ENCODE data around the gene MFAP1. TPM values are rescaled to one million over a fixed set of nuclear protein-coding genes. Genes with fewer than 3 reads are reported as not detected.
"Not testable (repeated sequence)": the region's sequence is repeated elsewhere in the genome, so short reads cannot be mapped to it uniquely, and the experiment has no call there.

MFAP1 gene
- total RNA-seq, 1 donor from 2014 or later = 29.2 TPM

DNA sequence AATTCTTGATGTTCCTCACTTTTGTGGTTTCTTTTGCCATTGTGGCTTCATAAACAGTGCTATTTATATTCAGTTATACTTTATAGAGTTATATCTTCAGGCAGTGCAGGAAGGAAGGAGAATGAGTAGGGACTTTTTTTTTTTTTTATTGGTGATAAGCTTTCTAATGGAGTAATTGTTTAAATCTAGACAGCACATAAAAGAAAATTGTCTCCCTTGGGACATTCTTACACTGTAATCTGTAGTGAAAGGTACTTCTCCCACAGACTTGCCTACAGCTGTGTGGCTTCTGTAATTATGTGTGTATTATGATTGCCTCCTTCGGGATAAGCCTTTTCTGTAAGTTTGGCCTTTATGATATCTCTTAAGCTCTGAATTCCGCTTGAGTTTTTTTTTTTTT lies 43.9 kb upstream of the MFAP1 start:
- H3K36me3 Mint-ChIP-seq (ENCODE audit: unreplicated experiment) = no peaks in the 10 kb centered on the region
- no peak overlapping the region for H3K27ac Mint-ChIP-seq (ENCODE audit: unreplicated experiment)
- DNase-seq = no peak
- no peaks in the 10 kb centered on the region for H3K27me3 Mint-ChIP-seq (ENCODE audit: unreplicated experiment)
- H3K4me1 Mint-ChIP-seq (ENCODE audit: low read depth, unreplicated experiment) = no peaks in the 10 kb centered on the region
- H3K9me3 Mint-ChIP-seq (ENCODE audit: unreplicated experiment) = no peaks in the 10 kb centered on the region
- TF ChIP-seq, protein P1, sequence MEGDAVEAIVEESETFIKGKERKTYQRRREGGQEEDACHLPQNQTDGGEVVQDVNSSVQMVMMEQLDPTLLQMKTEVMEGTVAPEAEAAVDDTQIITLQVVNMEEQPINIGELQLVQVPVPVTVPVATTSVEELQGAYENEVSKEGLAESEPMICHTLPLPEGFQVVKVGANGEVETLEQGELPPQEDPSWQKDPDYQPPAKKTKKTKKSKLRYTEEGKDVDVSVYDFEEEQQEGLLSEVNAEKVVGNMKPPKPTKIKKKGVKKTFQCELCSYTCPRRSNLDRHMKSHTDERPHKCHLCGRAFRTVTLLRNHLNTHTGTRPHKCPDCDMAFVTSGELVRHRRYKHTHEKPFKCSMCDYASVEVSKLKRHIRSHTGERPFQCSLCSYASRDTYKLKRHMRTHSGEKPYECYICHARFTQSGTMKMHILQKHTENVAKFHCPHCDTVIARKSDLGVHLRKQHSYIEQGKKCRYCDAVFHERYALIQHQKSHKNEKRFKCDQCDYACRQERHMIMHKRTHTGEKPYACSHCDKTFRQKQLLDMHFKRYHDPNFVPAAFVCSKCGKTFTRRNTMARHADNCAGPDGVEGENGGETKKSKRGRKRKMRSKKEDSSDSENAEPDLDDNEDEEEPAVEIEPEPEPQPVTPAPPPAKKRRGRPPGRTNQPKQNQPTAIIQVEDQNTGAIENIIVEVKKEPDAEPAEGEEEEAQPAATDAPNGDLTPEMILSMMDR (IDR thresholded peaks at IDR 0.05; ENCODE audit: partially characterized antibody, unreplicated experiment) = no peak
- H3K4me3 Mint-ChIP-seq (ENCODE audit: unreplicated experiment) = no peak overlapping the region

DNA sequence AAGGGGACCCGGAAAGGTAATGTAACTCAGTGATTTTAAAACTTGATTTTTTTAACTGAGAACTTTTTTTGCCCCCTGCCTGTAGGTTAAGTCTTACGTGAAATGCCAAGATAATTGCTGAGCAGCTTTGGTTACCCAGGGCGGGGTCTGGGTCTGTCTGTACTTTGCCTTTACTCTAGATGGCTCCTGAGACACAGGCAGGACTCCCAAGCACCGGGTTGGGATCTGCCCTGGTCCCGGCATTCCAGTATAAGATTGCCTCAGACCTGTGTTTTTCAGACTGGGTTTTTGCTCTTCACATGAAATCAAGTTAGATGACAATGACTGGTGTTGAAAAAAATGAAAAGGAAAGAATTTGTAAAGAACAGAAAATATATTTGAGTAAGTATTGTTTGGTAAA lies 42.6 kb upstream of the MFAP1 start:
- Mint-ChIP-seq H3K27ac (ENCODE audit: unreplicated experiment) (no peak overlapping the region), H3K4me1 (ENCODE audit: low read depth, unreplicated experiment) (no peaks in the 10 kb centered on the region)
- TF ChIP-seq, protein P1 (IDR thresholded peaks at IDR 0.05; ENCODE audit: partially characterized antibody, unreplicated experiment) = no peak

DNA sequence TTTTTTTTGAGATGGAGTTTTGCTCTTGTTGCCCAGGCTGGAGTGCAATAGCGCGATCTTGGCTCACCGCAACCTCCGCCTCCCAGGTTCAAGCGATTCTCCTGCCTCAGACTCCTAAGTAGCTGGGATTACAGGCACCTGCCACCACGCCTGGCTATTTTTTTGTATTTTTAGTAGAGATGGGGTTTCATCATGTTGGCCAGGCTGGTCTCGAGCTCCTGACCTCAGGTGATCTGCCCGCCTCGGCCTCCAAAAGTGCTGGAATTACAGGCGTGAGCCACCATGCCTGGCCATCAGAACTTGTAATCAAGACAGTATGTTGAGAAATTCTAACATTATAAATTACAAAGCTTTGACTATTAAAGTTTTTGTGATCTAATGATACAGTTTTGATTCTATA lies 42.1 kb upstream of the MFAP1 start:
- DNase-seq; H3K27ac Mint-ChIP-seq (ENCODE audit: unreplicated experiment); H3K36me3 Mint-ChIP-seq (ENCODE audit: unreplicated experiment); H3K4me3 Mint-ChIP-seq (ENCODE audit: unreplicated experiment); H3K9me3 Mint-ChIP-seq (ENCODE audit: unreplicated experiment); H3K27me3 Mint-ChIP-seq (ENCODE audit: unreplicated experiment); H3K4me1 Mint-ChIP-seq (ENCODE audit: low read depth, unreplicated experiment): not testable (repeated sequence)

More for the DNA sequence above, 42.6 kb upstream of the MFAP1 start:
- DNase-seq = no peak
- no peaks in the 10 kb centered on the region for H3K27me3 Mint-ChIP-seq (ENCODE audit: unreplicated experiment)
- H3K4me3 Mint-ChIP-seq (ENCODE audit: unreplicated experiment) = no peak overlapping the region
- no peaks in the 10 kb centered on the region for H3K36me3 Mint-ChIP-seq (ENCODE audit: unreplicated experiment)
- no peaks in the 10 kb centered on the region for H3K9me3 Mint-ChIP-seq (ENCODE audit: unreplicated experiment)

DNA sequence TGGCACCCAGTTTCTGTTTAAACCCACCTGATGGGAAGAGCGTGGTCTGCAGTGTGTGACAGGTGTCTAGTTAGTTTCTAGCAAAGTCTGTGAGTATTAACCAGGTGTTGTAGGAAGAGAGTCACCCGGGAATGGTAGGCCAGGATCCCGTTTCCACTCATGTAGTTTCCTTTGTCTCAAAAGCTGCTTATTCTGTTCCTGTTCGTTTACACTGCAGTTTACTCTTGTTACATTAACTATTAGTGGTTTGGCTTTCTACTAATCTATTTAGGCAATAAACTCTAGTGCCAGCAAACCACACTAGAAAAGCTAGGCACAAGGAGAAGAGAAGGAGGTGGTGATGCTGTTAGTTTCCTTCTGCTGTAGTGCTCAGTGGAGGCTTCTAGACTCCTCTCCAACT lies 35.1 kb upstream of the MFAP1 start:
- TF ChIP-seq, protein P1 (IDR thresholded peaks at IDR 0.05; ENCODE audit: partially characterized antibody, unreplicated experiment) = no peak
- no peaks in the 10 kb centered on the region for H3K9me3 Mint-ChIP-seq (ENCODE audit: unreplicated experiment)
- no peaks in the 10 kb centered on the region for H3K4me1 Mint-ChIP-seq (ENCODE audit: low read depth, unreplicated experiment)
- H3K4me3 Mint-ChIP-seq (ENCODE audit: unreplicated experiment) = no peak overlapping the region
- no peak overlapping the region for H3K27ac Mint-ChIP-seq (ENCODE audit: unreplicated experiment)
- H3K27me3 Mint-ChIP-seq (ENCODE audit: unreplicated experiment) = no peaks in the 10 kb centered on the region
- no peaks in the 10 kb centered on the region for H3K36me3 Mint-ChIP-seq (ENCODE audit: unreplicated experiment)
- no peak for DNase-seq

DNA sequence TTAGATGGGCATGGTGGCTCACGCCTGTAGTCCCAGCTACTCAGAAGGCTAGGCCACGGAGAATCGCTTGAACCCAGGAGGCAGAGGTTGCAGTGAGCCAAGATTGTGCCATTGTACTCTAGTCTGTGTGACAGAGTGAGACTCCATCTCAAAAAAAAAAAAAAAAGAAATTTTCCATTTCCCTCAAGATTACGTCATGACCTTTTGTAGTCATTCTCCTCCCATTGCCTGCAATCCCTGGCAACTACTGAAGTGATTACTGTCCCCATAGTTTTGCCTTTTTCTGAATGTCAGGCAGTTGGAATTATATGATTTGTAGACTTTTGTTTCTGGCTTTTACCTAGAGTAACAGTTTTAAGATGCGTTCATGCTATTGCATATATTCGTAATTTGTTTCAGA lies 30.3 kb upstream of the MFAP1 start:
- no peaks in the 10 kb centered on the region for H3K36me3 Mint-ChIP-seq (ENCODE audit: unreplicated experiment)
- H3K27me3 Mint-ChIP-seq (ENCODE audit: unreplicated experiment) = no peaks in the 10 kb centered on the region
- no peak overlapping the region for H3K27ac Mint-ChIP-seq (ENCODE audit: unreplicated experiment)

More for the DNA sequence above, 30.3 kb upstream of the MFAP1 start:
- no peak overlapping the region for H3K4me3 Mint-ChIP-seq (ENCODE audit: unreplicated experiment)
- H3K9me3 Mint-ChIP-seq (ENCODE audit: unreplicated experiment) = no peaks in the 10 kb centered on the region
- DNase-seq = no peak
- TF ChIP-seq, protein P1 (IDR thresholded peaks at IDR 0.05; ENCODE audit: partially characterized antibody, unreplicated experiment) = no peak
- no peaks in the 10 kb centered on the region for H3K4me1 Mint-ChIP-seq (ENCODE audit: low read depth, unreplicated experiment)

Data from glutamatergic neuron (in vitro differentiated cells).